ENCODE results near the gene TTYH3.
A peak's percentile ranks its signal among the peaks of the same experiment; 100 is the strongest.

Gene TTYH3

DNA sequence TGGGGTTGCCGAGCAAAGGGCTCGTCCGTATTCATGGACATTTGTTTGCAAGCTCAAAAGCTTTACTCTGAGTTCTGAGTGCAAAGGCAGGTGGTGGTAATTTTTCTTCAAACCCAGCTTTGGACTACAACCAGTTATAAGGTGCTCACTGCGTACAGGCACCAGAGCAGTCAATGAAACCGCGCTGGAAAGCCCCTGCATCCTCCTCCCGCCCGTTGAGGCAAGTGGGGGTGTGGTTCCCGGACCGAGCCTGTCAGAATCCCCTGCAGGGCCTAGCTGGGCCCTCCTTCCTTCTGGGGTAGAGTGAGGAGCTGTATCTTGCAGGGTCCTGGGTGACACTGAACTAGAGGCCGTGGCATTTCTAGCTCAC, 78.5 kb downstream of the TTYH3 start:
- DNase-seq (ENCODE audit: low read depth) = peak; percentile 37

DNA sequence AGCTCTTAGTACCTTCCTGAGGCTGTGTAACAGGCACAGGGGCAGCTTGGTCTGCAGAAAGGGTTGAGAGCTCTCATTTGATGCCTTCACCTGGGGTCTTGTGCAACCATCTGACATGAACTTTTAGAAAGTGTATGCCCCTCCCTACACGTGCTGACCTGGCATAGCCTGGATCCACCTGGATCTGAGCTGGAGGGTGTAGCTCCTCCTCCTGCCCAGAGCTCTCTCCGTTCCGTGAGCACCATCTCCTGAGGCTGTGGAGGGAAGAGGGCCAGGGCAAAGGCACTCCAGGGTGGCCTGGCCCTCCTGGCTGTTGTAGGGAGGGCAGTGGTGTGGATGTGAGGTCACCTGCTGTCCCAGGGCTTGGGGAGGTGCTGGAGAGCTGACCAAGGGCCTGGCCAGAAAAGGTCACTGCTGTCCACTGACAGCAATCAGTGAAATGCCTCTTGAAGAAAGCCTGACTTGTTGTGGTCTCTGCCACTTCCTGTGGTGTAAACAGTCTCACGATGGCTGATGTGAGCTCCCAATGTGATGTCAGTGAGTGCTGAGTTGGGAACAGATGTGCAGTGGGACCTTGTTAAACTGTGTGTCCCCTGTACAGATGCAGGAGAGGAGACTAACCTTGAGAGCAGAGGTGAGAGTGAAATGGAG, 79.2 kb downstream of the TTYH3 start:
- no peak for DNase-seq (ENCODE audit: low read depth)

DNA sequence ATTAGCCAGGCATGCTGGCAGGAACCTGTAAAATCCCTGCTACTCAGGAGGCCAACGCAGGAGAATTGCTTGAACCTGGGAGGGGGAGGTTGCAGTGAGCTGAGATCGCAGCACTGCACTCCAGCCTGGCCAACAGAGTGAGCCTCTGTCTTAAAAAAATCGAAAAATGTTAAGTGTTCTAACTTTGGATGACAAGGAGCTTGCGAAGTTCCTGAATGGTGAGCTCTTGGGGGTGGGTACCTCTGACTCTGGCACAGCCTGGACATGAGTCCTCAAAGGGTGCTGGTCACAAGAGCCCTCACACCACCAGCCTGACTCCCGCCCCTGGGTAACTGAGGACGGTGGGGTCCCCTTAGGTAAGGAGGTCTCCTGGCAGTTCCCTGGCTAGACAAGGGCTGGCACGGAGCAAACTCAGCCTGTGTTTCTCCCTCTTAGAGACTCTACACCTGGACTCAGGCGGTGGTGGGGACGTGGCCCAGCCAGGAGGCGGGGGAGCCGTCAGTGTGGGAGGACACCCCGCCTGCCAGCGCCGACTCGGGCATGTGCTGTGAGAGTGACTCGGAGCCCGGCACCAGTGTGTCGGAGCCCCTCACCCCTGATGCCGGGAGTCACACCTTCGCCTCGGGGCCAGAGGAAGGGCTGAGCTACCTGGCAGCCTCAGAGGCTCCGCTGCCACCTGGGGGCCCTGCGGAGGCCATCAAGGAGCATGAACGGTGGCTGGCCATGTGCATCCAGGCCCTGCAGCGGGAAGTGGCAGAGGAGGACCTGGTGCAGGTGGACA, 80.3 kb downstream of the TTYH3 start:
- DNase-seq (ENCODE audit: low read depth) = no peak

DNA sequence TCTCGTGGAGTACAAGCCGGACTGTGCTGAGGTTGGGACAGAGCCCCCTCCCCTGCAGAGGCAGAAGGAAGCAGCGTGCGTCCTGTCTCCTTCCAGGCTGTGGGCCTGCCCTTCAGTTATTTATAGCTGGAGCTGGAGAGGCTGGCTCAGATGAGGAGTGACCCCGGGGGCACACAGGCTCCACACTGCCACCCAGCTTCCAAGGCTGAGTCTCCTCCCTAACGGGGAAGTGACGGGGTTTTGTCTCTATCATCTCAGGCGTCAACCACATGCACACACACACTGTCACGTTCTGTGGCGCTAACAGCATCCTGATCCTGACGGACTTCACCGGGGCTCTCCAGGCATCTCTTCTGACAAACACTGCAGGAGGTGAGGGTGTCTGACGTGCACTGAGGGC, 81.6 kb downstream of the TTYH3 start:
- DNase-seq (ENCODE audit: low read depth) = no peak

DNA sequence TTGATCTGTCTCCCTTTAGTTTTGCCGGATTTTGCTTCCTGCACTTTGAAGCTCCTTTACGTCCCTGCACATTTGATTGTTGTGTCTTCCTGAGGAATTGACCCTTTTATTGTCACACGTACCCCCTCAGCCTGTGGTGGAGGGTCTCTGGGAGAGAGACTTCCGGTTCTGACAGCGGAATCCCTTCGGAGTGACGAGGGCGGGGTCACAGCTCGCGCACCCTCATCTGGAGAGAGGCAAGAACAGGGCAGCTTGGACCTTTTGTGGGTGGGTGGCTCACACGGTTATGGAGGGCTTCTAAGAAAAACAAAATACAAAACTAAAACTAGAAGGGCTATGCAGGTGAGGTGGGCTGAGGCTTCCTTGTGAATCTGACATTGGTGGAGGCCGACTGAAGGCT, 82.2 kb downstream of the TTYH3 start:
- no peak for DNase-seq (ENCODE audit: low read depth)

All from stimulated activated CD8-positive, alpha-beta memory T cell treated with anti-CD3 and anti-CD28 coated beads, Interleukin-12 subunit alpha, Interleukin-12 subunit beta, amount 100 ng/mL, for 4 hours (primary cell).